A549 treated with DMSO at 1 μM for 4 hours (cell line): ENCODE data around the gene C22orf15. TPM values are rescaled to one million over a fixed set of nuclear protein-coding genes. Genes with fewer than 3 reads are reported as not detected.

Source experiments
- total RNA-seq: library from RNA; stranded (reverse); fragments of 200-300 nt; extraction: Qiagen RNA extraction; gene quantifications from 5 replicates; pipeline ENCODE4 v1.2.3, GENCODE V29; 2022; ENCODE audit warnings: low read depth

The C22orf15 gene, protein sequence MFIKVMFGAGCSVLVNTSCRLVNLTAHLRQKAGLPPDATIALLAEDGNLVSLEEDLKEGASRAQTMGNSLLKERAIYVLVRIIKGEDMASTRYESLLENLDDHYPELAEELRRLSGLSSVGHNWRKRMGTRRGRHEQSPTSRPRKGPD
- total RNA-seq = not detected in 5 replicates

DNA sequence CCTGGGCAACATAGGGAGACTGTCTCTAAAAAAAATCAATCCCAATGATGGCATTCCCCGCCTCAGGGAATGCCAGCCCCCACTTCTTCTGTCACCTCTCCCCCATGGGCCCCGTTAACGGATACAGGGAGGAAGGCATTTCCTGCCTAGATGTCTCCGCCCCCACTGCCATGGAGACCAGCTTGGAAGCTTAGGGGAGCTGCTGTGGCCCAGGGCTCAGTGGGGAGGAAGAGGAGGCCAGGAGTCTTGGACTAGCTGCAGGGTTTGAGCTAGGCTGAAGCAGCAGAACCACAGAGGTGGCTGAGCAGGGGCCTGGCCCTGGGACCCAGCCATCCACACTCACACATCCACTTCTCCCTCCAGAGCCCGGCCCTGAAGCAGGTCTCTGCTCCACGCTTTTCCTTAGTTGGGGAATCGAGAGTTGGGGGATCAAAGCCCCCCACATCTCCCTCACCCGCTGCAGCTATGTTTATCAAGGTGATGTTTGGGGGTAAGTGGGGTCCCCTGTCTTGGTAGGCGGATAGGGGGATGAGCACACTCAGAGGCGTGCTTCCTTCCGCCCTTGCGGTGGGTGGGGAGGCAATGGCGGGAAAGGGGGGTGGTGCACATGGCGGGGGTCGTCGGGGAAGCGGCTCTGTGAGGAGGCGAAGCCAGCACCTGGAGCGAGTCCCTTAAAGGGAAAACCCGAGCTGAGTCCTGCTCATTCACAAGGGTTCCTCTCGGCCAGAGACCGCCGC lies at the start of gene C22orf15:
TSS of gene C22orf15 (plus strand) at position 149 of the 737 bp plus-strand sequence. CDS start at position 466, 317 bp downstream.

GRCh38 chr22:23750714-23751440 lies 11.9 kb upstream of the C22orf15 start, which contains the start of gene ZNF70:
TSS of gene ZNF70 (minus strand) at chr22:23751112. CDS start at chr22:23745140, 5,972 bp downstream.

GRCh38 chr22:23754220-23754919 lies 8.4 kb upstream of the C22orf15 start, which contains the start of gene VPREB3:
TSS of gene VPREB3 (minus strand) at chr22:23754425. CDS start at chr22:23754363, 62 bp downstream.

GRCh38 chr22:23767673-23768548 lies 5.1 kb downstream of the C22orf15 start, which contains the start of gene CHCHD10:
TSS of gene CHCHD10 (minus strand) at chr22:23767972. CDS start at chr22:23767874, 98 bp downstream.

DNA sequence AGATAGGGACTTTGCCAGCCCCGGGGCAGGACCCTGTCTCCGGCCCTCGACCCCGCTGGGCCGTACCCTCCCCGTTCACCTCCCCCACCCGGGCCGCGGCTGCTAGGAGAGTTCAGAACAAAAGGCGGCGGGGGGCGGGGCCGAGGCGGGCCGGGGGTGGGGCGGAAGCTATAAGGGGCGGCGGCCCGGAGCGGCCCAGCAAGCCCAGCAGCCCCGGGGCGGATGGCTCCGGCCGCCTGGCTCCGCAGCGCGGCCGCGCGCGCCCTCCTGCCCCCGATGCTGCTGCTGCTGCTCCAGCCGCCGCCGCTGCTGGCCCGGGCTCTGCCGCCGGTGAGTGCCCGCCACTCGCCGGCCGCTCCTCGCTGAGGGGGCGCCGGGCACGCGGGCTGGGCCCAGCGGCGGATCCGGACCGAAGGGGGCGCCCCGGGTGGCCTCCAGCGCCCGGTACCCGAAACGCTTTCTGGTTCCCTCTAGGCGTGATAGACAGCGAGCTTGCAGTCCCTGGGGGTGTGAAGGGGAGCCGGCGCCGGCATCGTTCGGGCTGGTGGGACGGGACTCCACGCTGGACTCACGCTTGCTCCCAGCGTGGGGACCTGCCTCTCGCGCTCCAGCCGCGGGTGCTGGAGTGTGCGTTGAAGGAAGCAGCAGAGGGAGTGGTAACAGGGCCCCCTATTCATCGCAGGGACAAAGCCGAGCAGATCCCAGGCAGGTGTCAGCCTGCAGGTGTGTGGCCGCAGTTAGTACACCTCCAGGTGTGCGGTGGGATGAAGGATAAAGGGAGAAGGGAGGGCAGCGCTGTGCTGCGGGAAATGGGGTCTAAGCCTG lies 10.1 kb downstream of the C22orf15 start, which contains the start of gene MMP11:
TSS of gene MMP11 (plus strand) at position 201 of the 825 bp plus-strand sequence. CDS start at position 223, 22 bp downstream.

GRCh38 chr22:23786752-23787599 lies 24.2 kb downstream of the C22orf15 start, which contains the start of gene SMARCB1:
TSS of gene SMARCB1 (plus strand) at chr22:23786966. CDS start at chr22:23787170, 204 bp downstream.

Other genes with a start within 250 kb of the C22orf15 start
- not detected in 5 replicates for gene IGLL1, start 182.7 kb upstream of the C22orf15 start, total RNA-seq
- 0.09 to 0.26 TPM (median 0.13 TPM) in 4 of 5 replicates, not detected in the other for gene DRICH1, start 130.7 kb upstream of the C22orf15 start, total RNA-seq
- gene RGL4, start 72.0 kb upstream of the C22orf15 start, total RNA-seq = 0.04 TPM in 1 of 5 replicates, not detected in the others
- gene ZNF70, start 11.9 kb upstream of the C22orf15 start, total RNA-seq = 0.99 to 1.3 TPM (median 1.2 TPM) in 5 replicates
- 0.51 to 0.87 TPM (median 0.64 TPM) in 5 replicates for gene VPREB3, start 8.6 kb upstream of the C22orf15 start, total RNA-seq
- 84.1 to 177 TPM (median 168 TPM) in 5 replicates for gene CHCHD10, start 5.0 kb downstream of the C22orf15 start, total RNA-seq
- 0.11 to 0.23 TPM (median 0.14 TPM) in 5 replicates for gene MMP11, start 9.9 kb downstream of the C22orf15 start, total RNA-seq
- gene SMARCB1, start 24.0 kb downstream of the C22orf15 start, total RNA-seq = 47.3 to 58.2 TPM (median 50.3 TPM) in 5 replicates
- gene DERL3, start 76.0 kb downstream of the C22orf15 start, total RNA-seq = 0.43 to 0.69 TPM (median 0.47 TPM) in 5 replicates
- gene SLC2A11, start 94.9 kb downstream of the C22orf15 start, total RNA-seq = 8.7 to 10.0 TPM (median 9.7 TPM) in 5 replicates
- gene MIF, start 131.4 kb downstream of the C22orf15 start, total RNA-seq = 485 to 881 TPM (median 831 TPM) in 5 replicates
- gene GSTT2B, start 198.2 kb downstream of the C22orf15 start, total RNA-seq = 0.17 to 0.54 TPM (median 0.26 TPM) in 5 replicates
- 1.6 to 1.9 TPM (median 1.7 TPM) in 5 replicates for gene DDTL, start 203.9 kb downstream of the C22orf15 start, total RNA-seq
- gene DDT, start 211.5 kb downstream of the C22orf15 start, total RNA-seq = 103 to 162 TPM (median 139 TPM) in 5 replicates
- gene GSTT2, start 217.1 kb downstream of the C22orf15 start, total RNA-seq = not detected in 5 replicates
- gene GSTT4, start 242.5 kb downstream of the C22orf15 start, total RNA-seq = not detected in 5 replicates
- 17.3 to 22.7 TPM (median 20.2 TPM) in 5 replicates for gene CABIN1, start 248.3 kb downstream of the C22orf15 start, total RNA-seq